CD1c-positive myeloid dendritic cell (primary cell): ENCODE results near the gene PHACTR4.
"Not testable (repeated sequence)": the region's sequence is repeated elsewhere in the genome, so short reads cannot be mapped to it uniquely, and the experiment has no call there.

ENCODE experiments used
- DNase-seq: peaks from one replicate; pipeline ENCODE4 v3.0.0-alpha.2; 2016; ENCODE audit errors: extremely low spot score

The PHACTR4 gene

GRCh38 chr1:28503117-28503516 lies 133.6 kb downstream of the PHACTR4 start:
- DNase-seq, result no peak

GRCh38 chr1:28505406-28506187 lies 136.1 kb downstream of the PHACTR4 start, which contains the start of gene RCC1:
Gene RCC1, plus strand, starts transcription at chr1:28506043. Its CDS starts 23,824 bp downstream, at chr1:28529867.
- DNase-seq, result peak; percentile 100

GRCh38 chr1:28506907-28507246 lies 137.3 kb downstream of the PHACTR4 start:
- no peak for DNase-seq

- no peak for DNase-seq
These were observed 137.7 kb downstream of the PHACTR4 start for GRCh38 chr1:28507247-28507645.

- DNase-seq, result no peak
These were observed 138.3 kb downstream of the PHACTR4 start for GRCh38 chr1:28507646-28508434.

GRCh38 chr1:28508435-28508754 lies 138.9 kb downstream of the PHACTR4 start:
- no peak for DNase-seq

GRCh38 chr1:28509705-28510272 lies 140.2 kb downstream of the PHACTR4 start:
- DNase-seq, result no peak

GRCh38 chr1:28510273-28510969 lies 140.9 kb downstream of the PHACTR4 start:
- DNase-seq, result peak; percentile 6

GRCh38 chr1:28510970-28511440 lies 141.5 kb downstream of the PHACTR4 start:
- no peak for DNase-seq

GRCh38 chr1:28512058-28512611 lies 142.6 kb downstream of the PHACTR4 start:
- no peak for DNase-seq

GRCh38 chr1:28514445-28514933 lies 144.9 kb downstream of the PHACTR4 start:
- DNase-seq, result not testable (repeated sequence)

- no peak for DNase-seq
These were observed 147.0 kb downstream of the PHACTR4 start for GRCh38 chr1:28516518-28516956.

- DNase-seq, result no peak
These were observed 148.1 kb downstream of the PHACTR4 start for GRCh38 chr1:28517649-28517999.

- DNase-seq, result peak; percentile 94
These were observed 148.6 kb downstream of the PHACTR4 start for GRCh38 chr1:28518000-28518744.

GRCh38 chr1:28518745-28519341 lies 149.3 kb downstream of the PHACTR4 start:
- DNase-seq, result peak; percentile 57

GRCh38 chr1:28519946-28520725 lies 150.6 kb downstream of the PHACTR4 start:
- no peak for DNase-seq

- DNase-seq, result not testable (repeated sequence)
These were observed 151.3 kb downstream of the PHACTR4 start for GRCh38 chr1:28520796-28521195.

- no peak for DNase-seq
These were observed 152.1 kb downstream of the PHACTR4 start for GRCh38 chr1:28521502-28522164.

- DNase-seq, result not testable (repeated sequence)
These were observed 153.0 kb downstream of the PHACTR4 start for GRCh38 chr1:28522537-28522936.
